ENCODE measurements around the gene NMUR1. TPM values are rescaled to one million over a fixed set of nuclear protein-coding genes. Genes with fewer than 3 reads are reported as not detected.
"Not testable (repeated sequence)": the region's sequence is repeated elsewhere in the genome, so short reads cannot be mapped to it uniquely, and the experiment has no call there.

The NMUR1 gene
- under 1 TPM in 3 of 7 donors, not detected in 4; 0.10 to 0.56 (median 0.17) TPM for total RNA-seq
- under 1 TPM; 0.31 to 0.40 TPM for polyA plus RNA-seq
- long read RNA-seq, donor 1, partial matches to known transcripts, result 0 of 1 reads
- long read RNA-seq, donor 1, other reads (novel, unspliced or antisense), result 1 of 1 reads
- long read RNA-seq, donor 2, partial matches to known transcripts, result 0 of 1 reads
- long read RNA-seq, donor 2, other reads (novel, unspliced or antisense), result 0 of 1 reads
- long read RNA-seq, donor 3, partial matches to known transcripts, result 0 of 1 reads
- long read RNA-seq, donor 3, other reads (novel, unspliced or antisense), result 0 of 1 reads

GRCh38 chr2:231530099-231531011, at the start of gene NMUR1:
Gene NMUR1, minus strand, starts transcription at chr2:231530445. Its CDS starts 84 bp downstream, at chr2:231530361.
- Histone ChIP-seq H3K27ac (no peak within 1 kb of the TSS), H3K36me3 (no peaks in the 10 kb centered on the region), H3K4me3 (peak within 1 kb of the TSS; percentile 1), H3K9me3 (no peaks in the 10 kb centered on the region), H3K4me1 (ENCODE audit: insufficient read depth) (peaks cover 2% of the 10 kb centered on the region), H3K27me3 (no peaks in the 10 kb centered on the region)
- intact Hi-C loops (cut with DNase I), result no loop called here
- peak in 4 of 5 donors; percentile 52 to 63 (median 60) for DNase-seq
- 8 to 14% (median 12%) methylated on average over 58 to 85 of the region's 85 CpGs for WGBS, 3 donors
- TF ChIP-seq CTCF (IDR thresholded peaks at IDR 0.05) (peak; percentile 58 to 75 (median 72)), POLR2A (IDR thresholded peaks at IDR 0.05) (no peak)

- Histone ChIP-seq H3K4me1 (ENCODE audit: insufficient read depth) (no peaks in the 10 kb centered on the region), H3K27ac (no peak overlapping the region), H3K9me3 (no peaks in the 10 kb centered on the region), H3K4me3 (no peak overlapping the region), H3K36me3 (no peaks in the 10 kb centered on the region), H3K27me3 (no peaks in the 10 kb centered on the region)
- intact Hi-C loops (cut with DNase I), result no loop called here
- no peak for TF ChIP-seq POLR2A (IDR thresholded peaks at IDR 0.05)
- TF ChIP-seq EP300 (IDR thresholded peaks at IDR 0.05), result no peak
- no peak for TF ChIP-seq CTCF (IDR thresholded peaks at IDR 0.05)
- WGBS, 3 donors, result 83 to 90% (median 85%) methylated on average over 3 of the region's 3 CpGs
- no peak for DNase-seq
Measured at GRCh38 chr2:231579560-231579959, 49.3 kb upstream of the NMUR1 start.

GRCh38 chr2:231578655-231579054, 48.4 kb upstream of the NMUR1 start:
- H3K27ac ChIP-seq; H3K4me3 ChIP-seq; H3K4me1 ChIP-seq (ENCODE audit: insufficient read depth); H3K27me3 ChIP-seq; DNase-seq; intact Hi-C loops (cut with DNase I); H3K36me3 ChIP-seq; H3K9me3 ChIP-seq: not testable (repeated sequence)
- 96 to 100% (median 100%) methylated on average over 2 of the region's 2 CpGs for WGBS, 3 donors

GRCh38 chr2:231576465-231576864, 46.2 kb upstream of the NMUR1 start:
- DNase-seq, result no peak
- Histone ChIP-seq H3K36me3 (no peaks in the 10 kb centered on the region), H3K9me3 (no peaks in the 10 kb centered on the region), H3K27ac (no peak overlapping the region), H3K27me3 (no peaks in the 10 kb centered on the region), H3K4me1 (ENCODE audit: insufficient read depth) (no peaks in the 10 kb centered on the region), H3K4me3 (no peak overlapping the region)
- intact Hi-C loops (cut with DNase I), result no loop called here
- no peak for TF ChIP-seq EP300 (IDR thresholded peaks at IDR 0.05)
- no peak for TF ChIP-seq CTCF (IDR thresholded peaks at IDR 0.05)
- no peak for TF ChIP-seq POLR2A (IDR thresholded peaks at IDR 0.05)
- WGBS, 3 donors, result 81 to 98% (median 84%) methylated on average over 4 of the region's 4 CpGs
